NCI-H2107 treated with DMSO at 0.1 percent for 48 hours (cell line): ENCODE measurements around the gene OTUB1.
"Not testable (repeated sequence)": the region's sequence is repeated elsewhere in the genome, so short reads cannot be mapped to it uniquely, and the experiment has no call there.

ENCODE experiments used
- DNase-seq: peaks from one replicate; lab custom pipeline; 2025; ENCODE audit not compliant: unreplicated experiment; lab: John Stamatoyannopoulos, UW

The OTUB1 gene

DNA sequence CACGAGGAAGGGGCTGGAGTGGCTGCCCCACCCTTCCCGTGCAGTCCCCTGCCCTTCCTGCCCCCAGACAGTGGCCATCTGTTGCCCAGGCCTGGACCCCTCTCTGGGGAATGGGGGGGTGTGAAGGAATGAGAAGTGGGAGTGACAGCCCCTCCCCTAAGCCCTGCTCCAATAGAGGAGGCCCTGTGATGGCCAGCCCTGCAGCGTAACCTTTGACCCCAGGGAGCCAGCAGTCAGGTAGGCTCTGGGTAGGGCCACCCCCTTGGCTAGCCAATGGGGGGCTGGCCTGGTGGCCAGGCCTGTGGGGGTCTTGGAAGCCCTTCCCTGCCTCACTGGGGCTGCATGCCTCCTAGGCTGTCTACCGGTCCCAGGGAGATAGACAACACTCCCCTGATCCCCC lies 56.1 kb downstream of the OTUB1 start:
- DNase-seq, result no peak

- DNase-seq, result no peak
Observed at GRCh38 chr11:64043545-64043944, 57.3 kb downstream of the OTUB1 start.

DNA sequence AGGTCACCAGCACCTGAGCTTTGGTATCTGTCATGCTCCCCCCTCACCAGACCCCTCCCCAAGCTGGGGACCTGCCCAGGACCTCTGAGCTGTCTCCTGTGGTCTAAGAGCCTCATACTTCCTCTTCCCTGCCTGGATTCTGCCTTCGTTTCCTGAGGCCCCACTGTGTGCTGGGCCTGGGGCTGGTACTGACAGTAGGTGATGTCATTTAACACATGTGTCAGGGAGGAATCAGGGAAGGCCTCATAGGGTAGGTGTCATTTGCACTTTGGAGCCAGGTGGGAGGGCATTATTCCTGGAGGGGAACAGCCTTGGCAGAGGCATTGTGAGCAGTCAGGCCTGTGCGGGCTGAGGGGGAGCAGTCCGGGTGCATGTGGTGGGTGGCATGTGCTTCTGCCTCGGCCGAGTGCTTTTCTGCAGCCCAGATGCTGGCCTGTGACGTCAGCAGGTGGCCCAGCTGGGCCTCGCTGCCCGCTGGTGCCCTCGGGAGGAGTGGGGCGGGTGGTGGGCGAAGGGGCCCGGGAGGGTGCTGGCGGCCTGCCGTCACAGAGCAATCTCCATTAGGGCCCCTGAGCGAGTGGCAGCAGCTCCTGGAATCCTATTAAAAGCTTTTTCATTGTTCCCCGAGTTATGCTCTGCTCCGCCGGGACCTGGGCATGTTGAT lies 58.6 kb downstream of the OTUB1 start:
- peak; percentile 24 for DNase-seq

GRCh38 chr11:64045700-64046099 lies 59.5 kb downstream of the OTUB1 start:
- DNase-seq, result no peak

DNA sequence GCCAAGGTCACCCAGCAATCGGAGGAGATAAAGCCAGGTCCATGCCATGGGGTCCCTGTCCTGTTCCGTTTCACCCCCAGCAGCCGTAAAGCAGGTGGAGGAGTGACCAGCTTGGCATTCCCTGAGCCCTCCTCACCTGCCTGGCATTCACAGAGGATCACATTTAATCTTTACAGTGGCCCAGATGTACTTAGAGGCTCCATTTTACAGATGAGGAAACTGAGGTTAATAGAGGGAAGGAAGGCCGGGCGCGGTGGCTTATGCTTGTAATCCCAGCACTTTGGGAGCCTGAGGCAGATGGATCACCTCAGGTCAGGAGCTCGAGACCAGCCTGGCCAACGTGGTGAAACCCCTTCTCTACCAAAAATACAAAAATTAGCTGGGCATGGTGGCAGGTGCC lies 61.1 kb downstream of the OTUB1 start:
- not testable (repeated sequence) for DNase-seq
